Gastroesophageal sphincter (tissue), 3 donors: ENCODE data around the gene VAV3.

Experiments used
- CTCF ChIP-seq, 4 experiments: fragments of 200-600 bp in 2 of 4; fragments of 450-650 bp in 2 of 4; sonication (generic) in 1 of 4; IDR thresholded peaks; one replicate each; pipeline ENCODE4 v1.5.1; 2017 to 2019; ENCODE audit warnings: antibody characterized with exemption in 4 of 4, mild to moderate bottlenecking in 2 of 4, moderate library complexity in 2 of 4
- EP300 ChIP-seq: sonication (generic); formaldehyde crosslinking; IDR thresholded peaks from one replicate; pipeline ENCODE4 v1.6.1; 2017; ENCODE audit warnings: antibody characterized with exemption, mild to moderate bottlenecking

- no peak for TF ChIP-seq EP300
- no peak for TF ChIP-seq CTCF (IDR thresholded peaks at IDR 0.05)
These were observed 294.5 kb downstream of the VAV3 start for GRCh38 chr1:107670397-107671040.
